ENCODE data around the gene AHCY.

- TF ChIP-seq NFYB (CRISPR knock-in tag; conservative IDR thresholded peaks at IDR 0.05; ENCODE audit: low read depth) (no peak), CTCF (IDR thresholded peaks at IDR 0.05) (no peak), CBFB (CRISPR knock-in tag; IDR thresholded peaks at IDR 0.05; ENCODE audit: low read depth) (peak; percentile 70; the same call in 1 of the 2 replicates), NFATC4 (CRISPR knock-in tag; IDR thresholded peaks at IDR 0.05) (no peak)
Measured at GRCh38 chr20:34302723-34303533, at the start of gene AHCY.
